OCI-LY1 (cell line): ENCODE results near the gene DLG5.

ENCODE experiments used
- H2AFZ ChIP-seq: fragments of 200-600 bp; sonication (generic), shearing (Covaris generic); 2 replicates; pipeline ENCODE4 v1.6.0; 2014; ENCODE audit warnings: antibody characterized with exemption, mild to moderate bottlenecking, low read length
- H3F3A ChIP-seq: fragments of 200-600 bp; sonication (generic), shearing (Covaris generic); 2 replicates; pipeline ENCODE4 v1.6.0; 2014; ENCODE audit warnings: mild to moderate bottlenecking, antibody characterized with exemption, low read length, moderate library complexity; ENCODE audit not compliant: insufficient read depth
- H3K27ac ChIP-seq: fragments of 200-600 bp; sonication (generic); 2 replicates; pipeline ENCODE4 v1.5.1; 2014; ENCODE audit warnings: low read length, mixed run types, mild to moderate bottlenecking, low read depth; ENCODE audit not compliant: poor library complexity, severe bottlenecking
- H3K27me3 ChIP-seq: fragments of 200-600 bp; sonication (generic); 2 replicates; pipeline ENCODE4 v1.6.0; 2014; ENCODE audit warnings: antibody characterized with exemption, mild to moderate bottlenecking, low read length, moderate library complexity; ENCODE audit not compliant: insufficient read depth
- H3K36me3 ChIP-seq: fragments of 200-600 bp; sonication (generic); 2 replicates; pipeline ENCODE4 v1.6.1; 2014; ENCODE audit warnings: mild to moderate bottlenecking, antibody characterized with exemption, low read length, moderate library complexity, mixed read lengths; ENCODE audit not compliant: insufficient read depth
- H3K4me1 ChIP-seq: fragments of 200-600 bp; sonication (generic); 2 replicates; pipeline ENCODE4 v1.5.1; 2014; ENCODE audit warnings: mild to moderate bottlenecking, low read length, moderate library complexity; ENCODE audit not compliant: insufficient read depth, severe bottlenecking
- H3K4me2 ChIP-seq: fragments of 200-600 bp; sonication (generic), shearing (Covaris generic); 2 replicates; pipeline ENCODE4 v1.6.1; 2014; ENCODE audit warnings: low read length
- H3K4me3 ChIP-seq: fragments of 200-600 bp; sonication (generic); 2 replicates; pipeline ENCODE4 v1.5.1; 2014; ENCODE audit warnings: low read length, low read depth, mild to moderate bottlenecking, mixed read lengths; ENCODE audit not compliant: poor library complexity, severe bottlenecking
- H3K79me2 ChIP-seq: fragments of 200-600 bp; shearing (Covaris generic); 2 replicates; pipeline ENCODE4 v1.6.1; 2016; ENCODE audit warnings: mixed run types, low read length, mixed read lengths; ENCODE audit not compliant: insufficient read depth
- H3K9ac ChIP-seq: fragments of 200-600 bp; sonication (generic), shearing (Covaris generic); 2 replicates; pipeline ENCODE4 v1.6.1; 2014; ENCODE audit warnings: mild to moderate bottlenecking, low read length, mixed read lengths
- H3K9me2 ChIP-seq: fragments of 200-600 bp; sonication (generic), shearing (Covaris generic); 2 replicates; pipeline ENCODE4 v1.6.1; 2014; ENCODE audit warnings: low read depth, mild to moderate bottlenecking, low read length, mixed read lengths
- H3K9me3 ChIP-seq: fragments of 200-600 bp; shearing (Covaris generic); 2 replicates; pipeline ENCODE4 v1.6.1; 2014; ENCODE audit warnings: low read length, mixed read lengths
- H4K20me1 ChIP-seq: fragments of 200-600 bp; sonication (generic), shearing (Covaris generic); 2 replicates; pipeline ENCODE4 v1.6.0; 2016; ENCODE audit warnings: mild to moderate bottlenecking, low read length; ENCODE audit not compliant: insufficient read depth
- CTCF ChIP-seq: fragments of 200-600 bp; sonication (generic), shearing (Covaris generic); IDR thresholded peaks from 2 replicates; pipeline ENCODE4 v1.5.1; 2017; ENCODE audit warnings: mild to moderate bottlenecking, antibody characterized with exemption, low read length, moderate library complexity, mixed read lengths
- EZH2 ChIP-seq: fragments of 200-600 bp; sonication (generic), shearing (Covaris generic); IDR thresholded peaks from 2 replicates; pipeline ENCODE4 v1.8.0; 2017; ENCODE audit warnings: borderline replicate concordance, mixed run types, mild to moderate bottlenecking, antibody characterized with exemption, low read length, moderate library complexity, mixed read lengths

The DLG5 gene

GRCh38 chr10:77967611-77968022 is 41.1 kb upstream of the DLG5 start:
- Histone ChIP-seq H3K36me3 (no peaks in the 10 kb centered on the region), H3K9me2 (no peaks in the 10 kb centered on the region), H3K4me3 (no peak overlapping the region), H3K4me2 (no peak overlapping the region), H4K20me1 (no peaks in the 10 kb centered on the region), H3K9ac (no peak overlapping the region), H3F3A (no peaks in the 10 kb centered on the region), H2AFZ (no peak overlapping the region), H3K27ac (no peak overlapping the region), H3K79me2 (no peaks in the 10 kb centered on the region), H3K9me3 (no peaks in the 10 kb centered on the region), H3K27me3 (no peaks in the 10 kb centered on the region; the same call in 1 of the 2 replicates), H3K4me1 (peaks cover 7% of the 10 kb centered on the region)
- no peak for TF ChIP-seq EZH2
- no peak for TF ChIP-seq CTCF

GRCh38 chr10:77965294-77965693 is 38.7 kb upstream of the DLG5 start:
- Histone ChIP-seq H3K4me3 (no peak overlapping the region), H3K9ac (no peak overlapping the region), H3K79me2 (no peaks in the 10 kb centered on the region), H3F3A (no peaks in the 10 kb centered on the region), H3K4me2 (no peak overlapping the region), H3K9me2 (no peaks in the 10 kb centered on the region), H3K36me3 (no peaks in the 10 kb centered on the region), H3K27me3 (no peaks in the 10 kb centered on the region; the same call in 1 of the 2 replicates), H4K20me1 (no peaks in the 10 kb centered on the region), H3K4me1 (no peaks in the 10 kb centered on the region), H2AFZ (no peak overlapping the region), H3K27ac (no peak overlapping the region), H3K9me3 (no peaks in the 10 kb centered on the region)
- TF ChIP-seq CTCF (no peak), EZH2 (no peak)

- Histone ChIP-seq H4K20me1 (no peaks in the 10 kb centered on the region), H2AFZ (no peak overlapping the region), H3K4me3 (no peak overlapping the region), H3K27me3 (no peaks in the 10 kb centered on the region; the same call in 1 of the 2 replicates), H3K79me2 (no peaks in the 10 kb centered on the region), H3K9me2 (no peaks in the 10 kb centered on the region), H3K4me2 (no peak overlapping the region), H3K27ac (no peak overlapping the region), H3K4me1 (no peaks in the 10 kb centered on the region), H3K36me3 (no peaks in the 10 kb centered on the region), H3F3A (no peaks in the 10 kb centered on the region), H3K9ac (no peak overlapping the region), H3K9me3 (no peaks in the 10 kb centered on the region)
- TF ChIP-seq CTCF (no peak), EZH2 (no peak)
These were observed 38.3 kb upstream of the DLG5 start for GRCh38 chr10:77964811-77965210.
